Activated CD4-positive, alpha-beta T cell treated with anti-CD3 and anti-CD28 coated beads for 1 hour (primary cell): Measurements from ENCODE around the gene BBS12.
"Not testable (repeated sequence)": the region's sequence is repeated elsewhere in the genome, so short reads cannot be mapped to it uniquely, and the experiment has no call there.

Experiments
- DNase-seq: peaks from one replicate; pipeline ENCODE4 v3.0.0-alpha.2; 2020

BBS12 gene

GRCh38 chr4:122766353-122766705 is 33.8 kb downstream of the BBS12 start:
- DNase-seq, result no peak

- DNase-seq, result no peak
Measured at GRCh38 chr4:122766950-122767349, 34.4 kb downstream of the BBS12 start.

DNA sequence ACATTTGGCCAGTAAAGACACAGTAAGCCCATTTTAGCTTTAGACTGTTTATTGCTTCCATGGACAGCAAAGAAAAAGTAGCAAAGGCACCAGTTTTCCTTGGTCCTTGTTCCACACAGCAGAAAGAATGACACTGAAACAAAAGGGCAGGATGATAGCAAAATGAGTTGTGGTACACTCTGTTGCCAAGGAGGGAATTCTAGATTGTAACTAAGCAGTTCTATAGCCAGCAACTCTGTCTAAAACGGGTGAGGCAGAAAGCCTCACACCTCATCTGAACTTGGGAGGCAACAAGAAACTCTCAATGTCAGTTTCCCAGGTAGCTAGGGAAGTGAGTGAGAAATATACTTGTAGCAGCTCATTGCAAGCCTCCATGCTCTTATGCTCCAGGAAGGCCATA is 39.2 kb downstream of the BBS12 start:
- no peak for DNase-seq

DNA sequence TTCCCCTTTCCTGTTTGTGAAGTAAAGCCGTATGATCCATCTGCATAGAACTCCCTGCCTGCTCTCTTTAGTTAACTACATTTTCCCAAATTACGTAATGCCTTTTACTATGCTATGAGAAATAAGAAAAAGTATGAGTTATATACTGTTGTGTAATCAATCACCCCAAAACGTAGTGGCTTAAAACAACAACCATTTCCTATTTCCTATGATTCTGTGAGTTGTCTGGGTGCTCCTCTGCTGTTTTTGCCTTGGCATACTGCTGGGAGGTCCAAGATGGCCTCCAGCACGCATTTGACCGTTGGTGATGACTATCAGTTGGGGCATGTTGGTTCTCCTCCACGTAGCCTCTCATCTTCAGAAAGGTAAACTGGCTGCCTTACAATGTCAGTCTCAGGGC is 39.8 kb downstream of the BBS12 start:
- DNase-seq, result no peak

- DNase-seq, result no peak
Measured at GRCh38 chr4:122772986-122773385, 40.5 kb downstream of the BBS12 start.

- no peak for DNase-seq
Measured at GRCh38 chr4:122775039-122775438, 42.5 kb downstream of the BBS12 start.

GRCh38 chr4:122775987-122776836 is 43.7 kb downstream of the BBS12 start:
- DNase-seq, result no peak

DNA sequence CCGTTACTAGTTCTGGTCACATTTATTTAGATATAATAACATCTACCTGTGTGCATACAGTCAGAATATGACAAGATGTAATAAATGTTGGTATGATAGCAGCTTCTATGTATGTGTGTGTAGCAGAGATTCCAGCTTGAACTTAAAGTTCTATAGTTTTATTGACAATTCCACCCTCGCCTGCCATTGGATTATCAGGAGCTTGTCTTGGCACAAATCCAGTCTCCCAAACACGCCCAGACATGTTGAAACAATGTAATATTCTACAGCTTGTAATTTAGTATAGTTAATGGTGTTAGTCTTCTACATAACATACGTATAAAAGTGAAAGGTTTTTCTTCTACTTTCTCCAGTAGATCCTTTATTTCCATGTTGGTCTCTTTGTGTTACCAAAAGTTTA is 44.4 kb downstream of the BBS12 start:
- no peak for DNase-seq

- DNase-seq, result no peak
Measured at GRCh38 chr4:122777846-122778673, 45.6 kb downstream of the BBS12 start.

GRCh38 chr4:122781486-122781885 is 49.0 kb downstream of the BBS12 start:
- DNase-seq, result no peak

DNA sequence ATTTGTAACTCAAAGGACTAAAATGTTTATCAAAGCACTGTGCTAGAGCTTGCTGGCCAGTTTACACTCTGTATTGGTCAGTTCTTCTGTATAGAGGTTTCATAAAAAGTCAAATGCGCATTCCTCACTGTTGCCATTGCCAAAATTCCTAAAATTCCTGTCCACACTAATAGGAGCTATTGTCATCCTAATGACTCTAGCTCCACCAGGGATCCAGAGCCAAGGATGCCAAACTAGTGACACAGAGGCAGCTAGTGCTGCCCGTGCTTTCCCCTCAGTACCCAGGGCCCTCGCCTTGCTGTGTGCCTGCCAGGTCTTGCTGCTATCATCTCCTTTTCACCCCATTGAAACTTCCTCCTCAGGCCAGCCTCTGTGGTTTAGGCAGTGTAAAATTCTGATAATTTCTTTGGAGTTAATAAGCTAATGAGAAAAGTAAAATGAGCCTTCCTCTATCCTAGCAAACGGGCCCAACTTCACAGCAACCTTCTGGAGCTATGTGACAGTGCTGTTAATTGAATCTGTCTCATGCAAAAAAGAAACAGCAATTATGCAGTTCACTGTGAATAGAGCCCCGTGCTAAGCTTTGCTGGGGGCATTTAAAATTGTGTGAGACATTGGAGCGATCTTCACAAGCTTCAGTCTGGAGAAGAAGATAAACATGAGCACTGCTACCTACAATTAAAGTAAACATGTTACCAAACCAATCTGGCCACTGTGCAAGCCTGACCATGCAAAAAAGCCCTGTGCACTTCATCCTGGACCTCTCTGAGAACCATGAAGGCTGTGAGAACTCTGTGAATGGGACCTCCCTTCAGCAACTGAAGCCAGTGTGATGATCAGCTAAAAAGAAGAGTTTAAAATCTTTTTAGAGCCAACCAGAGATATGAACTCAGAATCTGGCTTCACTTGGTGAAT is 51.1 kb downstream of the BBS12 start:
- DNase-seq, result no peak

- DNase-seq, result no peak
Measured at GRCh38 chr4:122784261-122784660, 51.8 kb downstream of the BBS12 start.

DNA sequence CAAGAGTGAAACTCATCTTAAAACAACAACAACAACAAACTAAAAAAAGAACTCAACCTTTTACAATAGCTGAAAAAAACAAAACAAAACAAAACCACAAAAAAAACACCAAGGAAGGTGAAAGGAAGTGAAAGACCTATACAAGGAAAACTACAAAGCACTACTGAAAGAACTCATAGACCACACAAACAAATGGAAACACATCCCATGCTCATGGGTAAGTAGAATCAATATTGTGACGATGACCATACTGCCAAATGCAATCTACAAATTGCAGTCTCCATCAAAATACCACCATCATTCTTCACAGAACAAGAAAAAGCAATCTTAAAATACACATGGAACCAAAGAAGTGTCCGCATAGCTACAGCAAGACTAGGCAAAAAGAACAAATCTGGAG is 52.6 kb downstream of the BBS12 start:
- no peak for DNase-seq

DNA sequence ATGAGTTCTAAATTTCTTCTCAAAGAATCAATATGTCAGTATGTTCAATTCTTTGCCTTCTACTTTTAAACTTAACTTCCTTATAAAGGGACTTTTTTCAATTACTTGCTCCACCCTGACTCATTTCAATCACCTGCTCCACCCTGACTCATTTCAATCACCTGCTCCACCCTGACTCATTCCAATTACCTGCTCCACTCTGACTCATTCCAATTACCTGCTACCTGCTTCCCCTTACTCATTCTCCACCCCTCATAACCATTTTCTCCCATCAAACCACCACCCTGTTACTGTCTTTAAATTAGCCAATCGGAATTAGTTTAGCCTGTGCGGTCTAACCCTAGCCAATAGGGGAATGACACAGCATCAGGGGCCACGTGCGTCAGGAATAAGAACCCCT is 53.8 kb downstream of the BBS12 start:
- DNase-seq, result not testable (repeated sequence)

DNA sequence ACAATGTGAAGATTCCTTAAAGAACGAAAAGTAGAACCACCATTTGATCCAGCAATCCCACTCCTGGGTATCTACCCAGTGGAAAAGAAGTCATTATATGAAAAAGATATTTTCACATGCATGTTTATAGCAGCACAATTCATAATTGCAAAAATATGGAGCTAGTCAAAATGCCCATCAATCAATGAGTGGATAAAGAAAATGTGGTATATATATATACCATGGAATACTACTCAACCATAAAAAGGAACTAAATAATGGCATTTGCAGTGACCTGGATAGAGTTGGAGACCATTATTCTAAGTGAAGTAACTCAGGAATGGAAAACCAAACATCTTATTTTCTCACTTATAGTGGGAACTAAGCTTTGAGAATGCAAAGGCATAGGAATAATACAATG is 54.4 kb downstream of the BBS12 start:
- not testable (repeated sequence) for DNase-seq

DNA sequence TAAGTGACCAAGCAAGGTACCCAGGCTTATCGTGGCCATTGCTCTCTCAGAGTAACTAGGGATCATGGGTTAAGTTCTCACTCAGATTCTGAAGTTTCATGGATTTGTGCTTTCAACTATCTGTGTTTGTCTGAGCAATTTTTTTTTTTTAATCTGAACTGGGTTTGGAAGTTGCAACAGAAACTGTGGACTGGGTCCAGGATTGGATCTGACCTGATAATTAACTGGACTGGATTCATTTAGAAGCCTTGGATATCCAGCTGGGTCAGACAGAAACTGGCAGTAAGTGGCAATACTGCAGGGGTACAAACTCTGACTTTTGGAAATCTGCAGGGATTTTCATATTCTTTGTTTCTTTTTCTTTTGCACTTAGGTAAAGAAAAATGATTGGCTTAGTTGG is 55.4 kb downstream of the BBS12 start:
- no peak for DNase-seq

DNA sequence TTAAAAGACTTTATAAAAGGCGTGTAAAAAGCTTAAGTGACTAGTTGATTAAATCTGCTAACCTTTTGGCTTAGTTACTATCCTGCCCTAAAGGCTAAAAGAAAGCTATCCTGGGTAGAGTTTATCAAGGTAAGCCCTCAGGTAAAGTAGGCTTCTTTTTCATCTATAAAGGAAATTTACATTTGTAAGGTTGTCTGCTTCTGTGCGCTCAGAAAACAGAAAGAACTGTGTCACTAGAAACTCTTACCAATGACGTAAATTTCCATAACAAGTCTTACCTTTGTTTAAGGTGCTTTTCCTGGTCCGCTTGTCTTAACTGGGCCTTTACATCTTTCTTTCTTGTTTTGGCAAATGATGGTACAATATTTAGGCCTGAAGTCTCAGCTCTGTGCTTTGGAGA is 56.4 kb downstream of the BBS12 start:
- no peak for DNase-seq

GRCh38 chr4:122793811-122794210 is 61.3 kb downstream of the BBS12 start:
- no peak for DNase-seq
